Measurements from ENCODE around the gene TRIM25. TPM values are rescaled to one million over a fixed set of nuclear protein-coding genes. Genes with fewer than 3 reads are reported as not detected.

Gene TRIM25
- total and polyA plus RNA-seq, 2 of the 8 experiments (the other 6 are each of a cell fraction or from before 2014, with no cell fraction given) = 16.6 to 38.9 TPM

DNA sequence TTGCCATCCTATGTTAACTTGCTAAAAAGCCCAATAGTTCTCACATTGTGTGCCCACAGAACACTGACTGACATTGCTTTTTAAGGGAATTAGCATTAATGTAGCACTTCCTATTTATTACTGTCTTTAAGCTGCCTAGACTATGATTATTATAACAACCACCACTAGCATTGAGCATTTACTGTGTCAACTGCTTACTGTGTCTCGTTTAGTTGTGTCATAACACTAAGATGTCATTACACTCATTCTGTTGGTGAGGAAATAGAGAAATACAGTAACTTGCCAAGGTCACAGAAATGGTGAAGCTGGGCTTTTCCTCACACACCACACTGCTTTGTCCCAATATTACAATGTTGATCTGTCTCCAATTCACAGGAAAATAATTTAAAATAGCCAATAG, 30.2 kb downstream of the TRIM25 start:
- Histone ChIP-seq H3K27me3 (replicated peaks in 1 of 4; ENCODE audit: control insufficient read depth in 3 of 4, extremely low read depth in 1 of 4, insufficient read depth in 3 of 4, low read length in 3 of 4) (0 out of 7 replicates have a peak, but pooled peaks cover 0 to 3% (median under 1%) of the 10 kb centered on the region in 4 experiments), H4K5ac (ENCODE audit: insufficient read length, low read depth, low read length) (no peak overlapping the region), H4K8ac (ENCODE audit: extremely low read depth, insufficient read depth, low read length) (no peak overlapping the region), H3K18ac (ENCODE audit: extremely low read depth, low read length) (no peak overlapping the region), H2BK15ac (ENCODE audit: low read length) (no peak overlapping the region), H3K14ac (ENCODE audit: insufficient read length) (no peak overlapping the region), H2AFZ (ENCODE audit: low read length) (no peak overlapping the region), H2AK5ac (ENCODE audit: low read depth, low read length) (no peak overlapping the region), H3K9me3 (ENCODE audit: insufficient read depth in 2 of 2, low read depth in 1 of 2, low read length in 1 of 2) (peaks cover 13 to 14% of the 10 kb centered on the region in 2 experiments), H3K79me1 (ENCODE audit: low read depth, low read length) (no peaks in the 10 kb centered on the region), H2BK20ac (ENCODE audit: low read length) (no peak overlapping the region), H2BK12ac (ENCODE audit: low read depth, low read length) (no peak overlapping the region), H4K20me1 (replicated peaks in 1 of 2; ENCODE audit: control insufficient read depth in 1 of 2, insufficient read depth in 2 of 2, low read length in 2 of 2) (no peaks in the 10 kb centered on the region), H2BK5ac (ENCODE audit: low read depth, low read length) (no peak overlapping the region), H3K36me3 (ENCODE audit: control insufficient read depth in 2 of 4, insufficient read depth in 4 of 4, low read length in 3 of 4) (peaks cover 0 to 6% (median 3%) of the 10 kb centered on the region in 4 experiments; a peak in 3 of 8 replicates), H3K4ac (replicated peaks; ENCODE audit: insufficient read length, low read depth, low read length) (no peak overlapping the region), H3K23ac (ENCODE audit: insufficient read length) (no peak overlapping the region), H3K79me2 (ENCODE audit: control insufficient read depth in 1 of 2, insufficient read depth in 2 of 2, low read length in 2 of 2) (no peaks in the 10 kb centered on the region), H3K9ac (replicated peaks in 1 of 4; ENCODE audit: extremely low read depth in 1 of 4, low read depth in 3 of 4, low read length in 3 of 4) (no peak overlapping the region), H4K91ac (replicated peaks; ENCODE audit: insufficient read length, low read length) (no peak overlapping the region), H3K4me1 (replicated peaks in 1 of 4; ENCODE audit: control insufficient read depth in 3 of 4, insufficient read depth in 4 of 4, low read length in 3 of 4) (no peaks in the 10 kb centered on the region), H2BK120ac (replicated peaks; ENCODE audit: low read depth, low read length) (no peak overlapping the region), H3K4me2 (ENCODE audit: insufficient read depth in 1 of 2, low read depth in 2 of 2, low read length in 2 of 2) (no peak overlapping the region), H3K56ac (replicated peaks; ENCODE audit: insufficient read length, low read depth, low read length) (no peak overlapping the region), H3K4me3 (ENCODE audit: extremely low read depth in 1 of 4, insufficient read depth in 2 of 4, low read depth in 3 of 4, low read length in 4 of 4) (no peak overlapping the region), H3K23me2 (ENCODE audit: low read depth, low read length) (no peaks in the 10 kb centered on the region), H3K27ac (ENCODE audit: low read depth, low read length) (no peak overlapping the region)
- FAIRE-seq (no peak), DNase-seq (ENCODE audit: low read depth in 1 of 2, low spot score in 2 of 2) (no peak)
- 77% methylated on average over 1 of the region's 1 CpG; no CpG with 5 or more reads in 1 of the 2 experiments for WGBS, 2 experiments (ENCODE audit: extremely low coverage in 1 of 2, insufficient coverage in 1 of 2, insufficient read length in 1 of 2, insufficient replicate concordance in 2 of 2, low coverage in 1 of 2, low lambda C conversion rate in 2 of 2, missing lambda C conversion rate in 1 of 2)
- ChIA-PET POLR2A (ENCODE audit: partially characterized antibody) (interaction anchor here (0.9 to 1.9 kb wide), 2 partner anchors 11 to 15 kb away, joined by 3 to 4 read pairs; no protein-coding TSS in a partner anchor), CTCF (ENCODE audit: partially characterized antibody) (no interaction called here)
- TF ChIP-seq SAP30 (IDR thresholded peaks at IDR 0.05; ENCODE audit: insufficient read depth, insufficient replicate concordance, low read length) (no peak), KDM5A (IDR thresholded peaks at IDR 0.05; ENCODE audit: low read length) (no peak), EP300 (IDR thresholded peaks at IDR 0.05; ENCODE audit: borderline replicate concordance in 1 of 2, low read depth in 2 of 2, low read length in 2 of 2) (no peak), RBBP5 (IDR thresholded peaks at IDR 0.05; ENCODE audit: borderline replicate concordance, low read depth, low read length) (no peak), CHD1 (IDR thresholded peaks at IDR 0.05; ENCODE audit: low read depth, low read length) (no peak), RXRA (IDR thresholded peaks at IDR 0.05; ENCODE audit: insufficient read depth, low read depth, low read length) (no peak), JUN (IDR thresholded peaks at IDR 0.05; ENCODE audit: low read depth, low read length) (no peak), RAD21 (IDR thresholded peaks at IDR 0.05 in 1 of 2, conservative IDR thresholded peaks at IDR 0.05 in 1 of 2; ENCODE audit: low read depth in 2 of 2, low read length in 2 of 2) (no peak), ZNF274 (IDR thresholded peaks at IDR 0.05; ENCODE audit: borderline replicate concordance, extremely low read depth, low read length) (no peak), TEAD4 (IDR thresholded peaks at IDR 0.05; ENCODE audit: low read depth, low read length) (no peak), NRF1 (IDR thresholded peaks at IDR 0.05; ENCODE audit: low read depth, low read length) (no peak), SIRT6 (IDR thresholded peaks at IDR 0.05; ENCODE audit: low read length) (no peak), POU5F1 (IDR thresholded peaks at IDR 0.05; ENCODE audit: low read depth, low read length) (no peak)
- TF ChIP-seq, protein P1, sequence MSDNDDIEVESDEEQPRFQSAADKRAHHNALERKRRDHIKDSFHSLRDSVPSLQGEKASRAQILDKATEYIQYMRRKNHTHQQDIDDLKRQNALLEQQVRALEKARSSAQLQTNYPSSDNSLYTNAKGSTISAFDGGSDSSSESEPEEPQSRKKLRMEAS (IDR thresholded peaks at IDR 0.05) = no peak

Data from H1 (cell line).